ENCODE measurements around the gene BLVRB.

Gene BLVRB

DNA sequence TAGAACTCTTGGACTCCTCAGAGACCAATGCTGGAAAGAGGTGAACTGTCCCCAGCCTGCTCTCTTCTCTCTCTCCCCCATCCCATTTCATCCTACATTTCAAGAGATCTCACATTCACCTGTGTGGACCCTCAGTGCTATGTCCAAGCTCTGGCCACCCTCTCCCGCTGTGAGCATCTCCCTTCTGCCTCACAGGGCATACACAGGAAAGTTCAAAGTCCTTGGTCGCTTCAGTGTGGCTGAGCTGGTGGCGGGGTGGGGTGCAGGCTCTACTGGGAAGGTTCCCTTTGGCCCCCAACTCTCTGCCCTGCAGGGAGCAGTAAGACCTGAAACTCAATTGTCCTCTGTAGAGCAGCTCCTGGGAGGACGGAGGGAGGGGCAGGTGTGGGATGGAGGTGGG is 28.2 kb upstream of the BLVRB start:
- no peak for DNase-seq (ENCODE audit: low read depth in 1 of 2, low spot score in 1 of 2)
- H3K4me3 ChIP-seq (replicated peaks; ENCODE audit: insufficient read depth, low read length), result no peak overlapping the region
- TF ChIP-seq, protein P1, sequence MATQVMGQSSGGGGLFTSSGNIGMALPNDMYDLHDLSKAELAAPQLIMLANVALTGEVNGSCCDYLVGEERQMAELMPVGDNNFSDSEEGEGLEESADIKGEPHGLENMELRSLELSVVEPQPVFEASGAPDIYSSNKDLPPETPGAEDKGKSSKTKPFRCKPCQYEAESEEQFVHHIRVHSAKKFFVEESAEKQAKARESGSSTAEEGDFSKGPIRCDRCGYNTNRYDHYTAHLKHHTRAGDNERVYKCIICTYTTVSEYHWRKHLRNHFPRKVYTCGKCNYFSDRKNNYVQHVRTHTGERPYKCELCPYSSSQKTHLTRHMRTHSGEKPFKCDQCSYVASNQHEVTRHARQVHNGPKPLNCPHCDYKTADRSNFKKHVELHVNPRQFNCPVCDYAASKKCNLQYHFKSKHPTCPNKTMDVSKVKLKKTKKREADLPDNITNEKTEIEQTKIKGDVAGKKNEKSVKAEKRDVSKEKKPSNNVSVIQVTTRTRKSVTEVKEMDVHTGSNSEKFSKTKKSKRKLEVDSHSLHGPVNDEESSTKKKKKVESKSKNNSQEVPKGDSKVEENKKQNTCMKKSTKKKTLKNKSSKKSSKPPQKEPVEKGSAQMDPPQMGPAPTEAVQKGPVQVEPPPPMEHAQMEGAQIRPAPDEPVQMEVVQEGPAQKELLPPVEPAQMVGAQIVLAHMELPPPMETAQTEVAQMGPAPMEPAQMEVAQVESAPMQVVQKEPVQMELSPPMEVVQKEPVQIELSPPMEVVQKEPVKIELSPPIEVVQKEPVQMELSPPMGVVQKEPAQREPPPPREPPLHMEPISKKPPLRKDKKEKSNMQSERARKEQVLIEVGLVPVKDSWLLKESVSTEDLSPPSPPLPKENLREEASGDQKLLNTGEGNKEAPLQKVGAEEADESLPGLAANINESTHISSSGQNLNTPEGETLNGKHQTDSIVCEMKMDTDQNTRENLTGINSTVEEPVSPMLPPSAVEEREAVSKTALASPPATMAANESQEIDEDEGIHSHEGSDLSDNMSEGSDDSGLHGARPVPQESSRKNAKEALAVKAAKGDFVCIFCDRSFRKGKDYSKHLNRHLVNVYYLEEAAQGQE (IDR thresholded peaks at IDR 0.05; ENCODE audit: insufficient replicate concordance, low read depth), result no peak
- TF ChIP-seq SPI1 (IDR thresholded peaks at IDR 0.05; ENCODE audit: borderline replicate concordance, low read depth) (no peak), GABPA (IDR thresholded peaks at IDR 0.05; ENCODE audit: low read depth) (no peak), POLR2AphosphoS5 (IDR thresholded peaks at IDR 0.05; ENCODE audit: low read depth) (no peak)
- TF ChIP-seq, protein P2, sequence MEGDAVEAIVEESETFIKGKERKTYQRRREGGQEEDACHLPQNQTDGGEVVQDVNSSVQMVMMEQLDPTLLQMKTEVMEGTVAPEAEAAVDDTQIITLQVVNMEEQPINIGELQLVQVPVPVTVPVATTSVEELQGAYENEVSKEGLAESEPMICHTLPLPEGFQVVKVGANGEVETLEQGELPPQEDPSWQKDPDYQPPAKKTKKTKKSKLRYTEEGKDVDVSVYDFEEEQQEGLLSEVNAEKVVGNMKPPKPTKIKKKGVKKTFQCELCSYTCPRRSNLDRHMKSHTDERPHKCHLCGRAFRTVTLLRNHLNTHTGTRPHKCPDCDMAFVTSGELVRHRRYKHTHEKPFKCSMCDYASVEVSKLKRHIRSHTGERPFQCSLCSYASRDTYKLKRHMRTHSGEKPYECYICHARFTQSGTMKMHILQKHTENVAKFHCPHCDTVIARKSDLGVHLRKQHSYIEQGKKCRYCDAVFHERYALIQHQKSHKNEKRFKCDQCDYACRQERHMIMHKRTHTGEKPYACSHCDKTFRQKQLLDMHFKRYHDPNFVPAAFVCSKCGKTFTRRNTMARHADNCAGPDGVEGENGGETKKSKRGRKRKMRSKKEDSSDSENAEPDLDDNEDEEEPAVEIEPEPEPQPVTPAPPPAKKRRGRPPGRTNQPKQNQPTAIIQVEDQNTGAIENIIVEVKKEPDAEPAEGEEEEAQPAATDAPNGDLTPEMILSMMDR (IDR thresholded peaks at IDR 0.05; ENCODE audit: insufficient read depth, low read length), result no peak

DNA sequence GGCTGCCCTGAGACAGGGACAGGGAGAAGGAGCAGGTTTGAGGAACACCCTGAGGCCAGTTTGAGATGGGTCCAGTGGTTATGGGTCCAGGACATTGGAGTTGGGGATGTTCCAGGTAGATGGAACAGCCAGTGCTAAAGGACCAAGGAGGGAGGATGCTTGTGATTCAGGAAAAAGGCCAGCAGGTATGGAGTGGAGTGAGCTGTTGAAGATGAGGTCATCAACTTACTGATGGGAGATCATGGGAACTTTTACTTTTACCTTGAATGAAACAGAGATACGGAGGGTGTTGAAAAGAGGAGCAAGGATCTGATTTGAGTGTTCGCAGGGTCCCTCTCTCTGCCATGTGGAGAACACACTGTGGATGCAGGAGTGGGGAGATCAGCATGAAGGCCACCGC is 26.7 kb upstream of the BLVRB start:
- Histone ChIP-seq H3K27ac (replicated peaks) (no peak overlapping the region), H3K4me3 (replicated peaks; ENCODE audit: insufficient read depth, low read length) (no peak overlapping the region), H3K27me3 (ENCODE audit: insufficient read depth, poor library complexity, severe bottlenecking) (no peaks in the 10 kb centered on the region)
- no peak for TF ChIP-seq POLR2AphosphoS5 (IDR thresholded peaks at IDR 0.05; ENCODE audit: low read depth)
- TF ChIP-seq, protein P1 (IDR thresholded peaks at IDR 0.05; ENCODE audit: insufficient replicate concordance, low read depth), result no peak
- TF ChIP-seq SPI1 (IDR thresholded peaks at IDR 0.05; ENCODE audit: borderline replicate concordance, low read depth), result no peak
- no peak for TF ChIP-seq GABPA (IDR thresholded peaks at IDR 0.05; ENCODE audit: low read depth)
- TF ChIP-seq, protein P2 (IDR thresholded peaks at IDR 0.05; ENCODE audit: insufficient read depth, low read length), result no peak
- DNase-seq (ENCODE audit: low read depth in 1 of 2, low spot score in 1 of 2), result no peak

More for the DNA sequence above, 28.2 kb upstream of the BLVRB start:
- Histone ChIP-seq H3K27ac (replicated peaks) (no peak overlapping the region), H3K27me3 (ENCODE audit: insufficient read depth, poor library complexity, severe bottlenecking) (no peaks in the 10 kb centered on the region)

DNA sequence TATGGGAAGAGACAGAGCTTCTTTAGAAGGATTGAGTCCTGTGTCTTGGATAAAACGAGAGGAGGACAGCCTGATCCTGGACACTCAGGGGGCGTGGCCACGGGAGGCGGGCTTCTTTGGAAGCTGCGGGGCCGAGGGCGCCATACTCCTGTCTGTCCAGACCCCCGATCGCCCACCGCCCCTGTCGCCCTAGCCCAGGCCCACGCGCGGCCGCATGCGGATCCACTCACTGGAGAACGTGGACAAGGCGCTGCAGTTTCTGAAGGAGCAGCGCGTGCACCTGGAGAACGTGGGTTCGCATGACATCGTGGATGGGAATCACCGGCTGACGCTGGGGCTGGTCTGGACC is 24.3 kb upstream of the BLVRB start:
- no peak overlapping the region for H3K27ac ChIP-seq (replicated peaks)
- no peak for DNase-seq (ENCODE audit: low read depth in 1 of 2, low spot score in 1 of 2)
- no peaks in the 10 kb centered on the region for H3K27me3 ChIP-seq (ENCODE audit: insufficient read depth, poor library complexity, severe bottlenecking)
- no peak overlapping the region for H3K4me3 ChIP-seq (replicated peaks; ENCODE audit: insufficient read depth, low read length)
- TF ChIP-seq, protein P2 (IDR thresholded peaks at IDR 0.05; ENCODE audit: insufficient read depth, low read length), result no peak
- TF ChIP-seq, protein P1 (IDR thresholded peaks at IDR 0.05; ENCODE audit: insufficient replicate concordance, low read depth), result no peak
- TF ChIP-seq GABPA (IDR thresholded peaks at IDR 0.05; ENCODE audit: low read depth) (no peak), SPI1 (IDR thresholded peaks at IDR 0.05; ENCODE audit: borderline replicate concordance, low read depth) (no peak), POLR2AphosphoS5 (IDR thresholded peaks at IDR 0.05; ENCODE audit: low read depth) (no peak)
